Erythroblast (primary cell): ENCODE measurements around the gene LGR4.

Experiments
- GATA1 ChIP-seq: IDR thresholded peaks from 2 replicates; pipeline ENCODE4 v1.6.1; 2011; ENCODE audit warnings: low read depth, mild to moderate bottlenecking, control low read depth, low read length, moderate library complexity
- POLR2A ChIP-seq: IDR thresholded peaks from 2 replicates; pipeline ENCODE4 v1.6.1; 2011; ENCODE audit warnings: mild to moderate bottlenecking, low read length

GRCh38 chr11:27371489-27371888, 101.1 kb downstream of the LGR4 start:
- TF ChIP-seq POLR2A: no peak
- TF ChIP-seq GATA1: no peak
